Keratinocyte (primary cell): ENCODE data around the gene MDFI. TPM values are rescaled to one million over a fixed set of nuclear protein-coding genes. Genes with fewer than 3 reads are reported as not detected.
A peak's percentile ranks its signal among the peaks of the same experiment; 100 is the strongest.

Experiments used
- DNase-seq: peaks from one replicate; pipeline ENCODE4 v3.0.0-alpha.2; 2011; ENCODE audit warnings: low read depth, missing footprints, low spot score
- FAIRE-seq: peaks from 2 replicates; lab custom pipeline; 2011; peaks lifted over from hg19 to GRCh38; lab: Jason Lieb, UNC
- H2AFZ ChIP-seq: 2 replicates; pipeline ENCODE4 v1.6.0; 2012; ENCODE audit warnings: low read length, control low read depth, inconsistent platforms; ENCODE audit not compliant: control insufficient read depth
- H3K27ac ChIP-seq: 2 replicates; pipeline ENCODE4 v1.5.1; 2011; ENCODE audit warnings: low read length; ENCODE audit not compliant: control insufficient read depth, insufficient read depth
- H3K27me3 ChIP-seq: 3 replicates; pipeline ENCODE4 v1.6.0; 2011; ENCODE audit warnings: low read length; ENCODE audit not compliant: control insufficient read depth, insufficient read depth; ENCODE audit errors: extremely low read depth
- H3K36me3 ChIP-seq, 2 experiments: 2 replicates in 1 of 2; 3 replicates in 1 of 2; pipeline ENCODE4 v1.5.1; 2011; ENCODE audit warnings: low read length in 2 of 2, mild to moderate bottlenecking in 1 of 2; ENCODE audit not compliant: control insufficient read depth in 2 of 2, insufficient read depth in 2 of 2; ENCODE audit errors: extremely low read depth in 1 of 2
- H3K4me1 ChIP-seq: 3 replicates; pipeline ENCODE4 v1.5.1; 2011; ENCODE audit warnings: low read length; ENCODE audit not compliant: control insufficient read depth, insufficient read depth; ENCODE audit errors: extremely low read depth
- H3K4me2 ChIP-seq: 3 replicates; pipeline ENCODE4 v1.6.0; 2011; ENCODE audit warnings: low read depth, low read length; ENCODE audit not compliant: control insufficient read depth, insufficient read depth; ENCODE audit errors: extremely low read depth
- H3K4me3 ChIP-seq, 3 experiments: fragments of 200-600 bp in 1 of 3; sonication (generic) in 1 of 3; 2 replicates in 2 of 3; 3 replicates in 1 of 3; pipeline ENCODE4 v1.5.1; 2011 to 2016; ENCODE audit warnings: low read length in 3 of 3, mild to moderate bottlenecking in 3 of 3, control low read depth in 2 of 3, inconsistent platforms in 1 of 3, low read depth in 1 of 3, mixed read lengths in 1 of 3, mixed run types in 1 of 3, moderate library complexity in 1 of 3; ENCODE audit not compliant: control insufficient read depth in 2 of 3, insufficient read depth in 2 of 3; ENCODE audit errors: extremely low read depth in 1 of 3
- H3K79me2 ChIP-seq: 2 replicates; pipeline ENCODE4 v1.6.0; 2012; ENCODE audit warnings: low read length; ENCODE audit not compliant: control insufficient read depth, insufficient read depth
- H3K9ac ChIP-seq: 3 replicates; pipeline ENCODE4 v1.6.0; 2011; ENCODE audit warnings: low read length; ENCODE audit not compliant: control insufficient read depth, insufficient read depth; ENCODE audit errors: extremely low read depth
- H3K9me1 ChIP-seq: 3 replicates; pipeline ENCODE4 v1.6.0; 2011; ENCODE audit warnings: low read length; ENCODE audit not compliant: control insufficient read depth, insufficient read depth; ENCODE audit errors: extremely low read depth
- H3K9me3 ChIP-seq: 2 replicates; pipeline ENCODE4 v1.5.1; 2012; ENCODE audit warnings: low read depth, low read length; ENCODE audit not compliant: control insufficient read depth
- H4K20me1 ChIP-seq: 3 replicates; pipeline ENCODE4 v1.6.0; 2011; ENCODE audit warnings: low read length; ENCODE audit not compliant: control insufficient read depth, insufficient read depth; ENCODE audit errors: extremely low read depth
- EZH2 ChIP-seq: IDR thresholded peaks from one replicate; pipeline ENCODE4 v1.6.1; 2012; ENCODE audit warnings: inconsistent platforms, mild to moderate bottlenecking, low read length, moderate library complexity
- dilution Hi-C: fragments of 300-500 bp; cut with MboI; formaldehyde crosslinking; loops from one replicate; pipeline ENCODE4 v1.7.0; 2020; ENCODE audit warnings: low sequenced_read_pairs; ENCODE audit not compliant: extremely low pct_ligation_motif_present
- polyA plus RNA-seq, 5 experiments: library from polyadenylated mRNA; depleted of rRNA in 3 of 5; stranded (reverse) in 3 of 5; stranded (forward) in 1 of 5; unstranded in 1 of 5; fragments of >200 nt; gene quantifications; 1 replicate in 1 of 5; 2 replicates in 3 of 5; 3 replicates in 1 of 5; pipeline versions ENCODE4 v1.2.1 to v1.2.3, GENCODE V29; 2011 to 2012; ENCODE audit warnings: missing spikeins in 2 of 5, low read depth in 1 of 5, low replicate concordance in 1 of 5
- TF ChIP-seq, protein P1 (sequence below), 3 experiments: IDR thresholded peaks in 1 of 3; conservative IDR thresholded peaks in 1 of 3; optimal IDR thresholded peaks in 1 of 3; 2 replicates in 2 of 3; 3 replicates in 1 of 3; pipeline versions ENCODE3 to v1.5.1; 2011; ENCODE audit warnings: low read length in 3 of 3, mild to moderate bottlenecking in 3 of 3, moderate library complexity in 2 of 3, control low read depth in 1 of 3, inconsistent platforms in 1 of 3; ENCODE audit not compliant: insufficient read depth in 2 of 3; ENCODE audit errors: extremely low read depth in 1 of 3

The MDFI gene
- polyA plus RNA-seq, 1 donor (not counting 4 experiments of a cell fraction or from before 2014, with no cell fraction given), result 60.1 TPM

DNA sequence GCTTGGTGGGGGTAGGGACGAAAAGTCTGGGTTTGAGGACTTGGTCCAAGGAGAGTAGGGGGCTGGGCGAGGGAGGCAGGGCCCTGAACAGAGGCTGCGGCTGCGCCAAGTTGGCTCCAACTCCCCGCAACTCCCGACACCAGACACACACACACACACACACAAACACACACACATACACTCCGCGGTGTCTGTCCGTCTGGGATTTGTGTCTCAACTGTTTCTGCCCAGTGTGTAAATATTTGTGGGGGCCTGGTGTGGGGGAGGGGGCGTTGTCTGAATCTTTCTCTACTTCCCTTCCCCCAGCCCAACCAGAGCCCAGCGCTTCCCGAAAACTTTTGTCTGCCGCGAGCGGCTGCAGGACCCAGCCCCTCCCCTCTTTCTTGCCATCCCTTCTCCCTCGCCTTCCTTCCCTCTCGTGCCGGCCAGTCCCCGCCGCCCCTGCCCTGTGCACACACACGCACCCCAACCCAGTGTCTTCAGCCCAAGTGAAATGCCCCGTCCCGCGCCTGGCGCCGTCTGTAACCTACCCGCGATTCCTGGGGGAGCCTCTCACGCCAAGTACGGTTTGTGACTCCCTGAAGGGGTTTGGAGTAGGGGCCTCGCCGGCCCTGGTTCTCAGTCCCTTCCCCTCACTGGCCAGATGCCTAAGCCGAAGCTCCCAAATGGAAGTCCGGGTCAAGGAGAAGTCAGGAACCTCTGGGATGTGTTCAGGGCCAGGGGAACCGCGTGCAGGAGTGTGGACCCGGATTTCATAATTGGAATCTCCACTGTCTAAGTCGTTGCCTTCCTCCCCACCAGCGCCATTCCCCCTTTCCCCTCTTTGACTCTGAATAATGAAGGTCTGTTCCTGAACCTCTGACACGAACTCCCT lies 904 bp downstream of the MDFI start:
- Histone ChIP-seq H3K27ac (no peak overlapping the region), H3K79me2 (peaks cover 47% of the 10 kb centered on the region), H3K4me3 (peak overlapping the region; percentile 79 to 89 (median 86))

DNA sequence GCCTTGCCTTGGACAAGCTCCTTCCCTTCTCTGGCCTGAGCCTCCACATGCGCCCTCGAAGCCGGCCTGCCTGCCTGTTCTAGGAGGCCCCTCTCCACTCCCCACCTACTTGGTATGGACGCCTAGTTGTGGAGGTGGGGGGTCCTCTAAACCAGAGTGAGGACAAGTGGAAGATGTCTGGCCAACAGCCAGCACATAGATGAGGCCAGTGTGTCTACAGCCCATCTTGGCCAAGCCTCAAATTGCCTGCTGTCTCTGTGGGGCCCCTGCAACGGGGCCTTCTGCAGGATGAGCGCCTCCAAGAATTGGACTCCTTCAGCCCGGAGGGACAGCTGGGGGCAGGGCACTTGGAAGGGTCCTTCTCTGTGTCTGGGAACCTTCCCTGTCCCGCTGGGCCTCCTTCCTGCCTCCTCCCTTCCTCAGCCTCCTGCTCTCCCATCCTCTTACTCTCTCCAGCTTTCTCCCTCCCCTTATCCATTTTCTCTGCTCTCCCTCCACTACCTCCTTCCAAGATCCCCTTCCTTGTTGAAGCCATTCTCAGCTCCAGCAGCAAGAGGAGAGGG lies 1.6 kb downstream of the MDFI start:
- peaks cover 53% of the 10 kb centered on the region for H3K79me2 ChIP-seq
- no peak overlapping the region for H2AFZ ChIP-seq
- no peaks in the 10 kb centered on the region for H3K9me3 ChIP-seq
- H3K9me1 ChIP-seq, result peaks cover 5% of the 10 kb centered on the region
- dilution Hi-C loops, result no loop called here
- DNase-seq, result no peak
- peaks cover 11% of the 10 kb centered on the region for H4K20me1 ChIP-seq
- no peak for FAIRE-seq
- H3K4me3 ChIP-seq, result no peak overlapping the region
- H3K4me2 ChIP-seq, result no peak overlapping the region
- no peaks in the 10 kb centered on the region for H3K27me3 ChIP-seq
- H3K9ac ChIP-seq, result no peak overlapping the region
- peaks cover 55% of the 10 kb centered on the region for H3K4me1 ChIP-seq
- peaks cover 14 to 28% of the 10 kb centered on the region in 2 experiments for H3K36me3 ChIP-seq
- TF ChIP-seq, protein P1, sequence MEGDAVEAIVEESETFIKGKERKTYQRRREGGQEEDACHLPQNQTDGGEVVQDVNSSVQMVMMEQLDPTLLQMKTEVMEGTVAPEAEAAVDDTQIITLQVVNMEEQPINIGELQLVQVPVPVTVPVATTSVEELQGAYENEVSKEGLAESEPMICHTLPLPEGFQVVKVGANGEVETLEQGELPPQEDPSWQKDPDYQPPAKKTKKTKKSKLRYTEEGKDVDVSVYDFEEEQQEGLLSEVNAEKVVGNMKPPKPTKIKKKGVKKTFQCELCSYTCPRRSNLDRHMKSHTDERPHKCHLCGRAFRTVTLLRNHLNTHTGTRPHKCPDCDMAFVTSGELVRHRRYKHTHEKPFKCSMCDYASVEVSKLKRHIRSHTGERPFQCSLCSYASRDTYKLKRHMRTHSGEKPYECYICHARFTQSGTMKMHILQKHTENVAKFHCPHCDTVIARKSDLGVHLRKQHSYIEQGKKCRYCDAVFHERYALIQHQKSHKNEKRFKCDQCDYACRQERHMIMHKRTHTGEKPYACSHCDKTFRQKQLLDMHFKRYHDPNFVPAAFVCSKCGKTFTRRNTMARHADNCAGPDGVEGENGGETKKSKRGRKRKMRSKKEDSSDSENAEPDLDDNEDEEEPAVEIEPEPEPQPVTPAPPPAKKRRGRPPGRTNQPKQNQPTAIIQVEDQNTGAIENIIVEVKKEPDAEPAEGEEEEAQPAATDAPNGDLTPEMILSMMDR (optimal IDR thresholded peaks at IDR 0.05 in 1 of 3, IDR thresholded peaks at IDR 0.05 in 1 of 3, conservative IDR thresholded peaks at IDR 0.05 in 1 of 3; ENCODE audit: extremely low read depth in 1 of 3, insufficient read depth in 2 of 3, low read length in 3 of 3), result no peak
- no peak for TF ChIP-seq EZH2
- no peak overlapping the region for H3K27ac ChIP-seq

More for the DNA sequence above, 904 bp downstream of the MDFI start:
- Histone ChIP-seq H3K36me3 (peaks cover 14 to 23% of the 10 kb centered on the region in 2 experiments), H3K4me2 (peak overlapping the region; percentile 71), H2AFZ (no peak overlapping the region), H3K9me1 (peaks cover 5% of the 10 kb centered on the region), H3K9ac (peak overlapping the region; percentile 93), H3K9me3 (no peaks in the 10 kb centered on the region), H3K27me3 (no peaks in the 10 kb centered on the region), H3K4me1 (peaks cover 52% of the 10 kb centered on the region), H4K20me1 (peaks cover 8% of the 10 kb centered on the region)
- dilution Hi-C loops, result no loop called here
- TF ChIP-seq, protein P1 (optimal IDR thresholded peaks at IDR 0.05 in 1 of 3, IDR thresholded peaks at IDR 0.05 in 1 of 3, conservative IDR thresholded peaks at IDR 0.05 in 1 of 3; ENCODE audit: extremely low read depth in 1 of 3, insufficient read depth in 2 of 3, low read length in 3 of 3), result no peak
- no peak for TF ChIP-seq EZH2
- FAIRE-seq, result no peak
- DNase-seq, result no peak
